ENCODE measurements around the gene RPL13. TPM values are rescaled to one million over a fixed set of nuclear protein-coding genes. Genes with fewer than 3 reads are reported as not detected.

The RPL13 gene
- total and polyA plus RNA-seq, 2 of the 8 experiments (the other 6 are each of a cell fraction or from before 2014, with no cell fraction given) = 2,162 to 7,384 TPM

- Histone ChIP-seq H3K18ac (ENCODE audit: extremely low read depth, low read length) (no peak overlapping the region), H4K5ac (ENCODE audit: insufficient read length, low read depth, low read length) (no peak overlapping the region), H3K56ac (replicated peaks; ENCODE audit: insufficient read length, low read depth, low read length) (no peak overlapping the region), H4K8ac (ENCODE audit: extremely low read depth, insufficient read depth, low read length) (no peak overlapping the region), H3K9me3 (ENCODE audit: insufficient read depth in 2 of 2, low read depth in 1 of 2, low read length in 1 of 2) (no peaks in the 10 kb centered on the region), H3K23me2 (ENCODE audit: low read depth, low read length) (peaks cover 2% of the 10 kb centered on the region), H3K27ac (ENCODE audit: low read depth, low read length) (no peak overlapping the region), H2BK12ac (ENCODE audit: low read depth, low read length) (peak overlapping the region; percentile 78; the same call in 1 of the 2 replicates), H3K36me3 (ENCODE audit: control insufficient read depth in 2 of 4, insufficient read depth in 4 of 4, low read length in 3 of 4) (no peaks in the 10 kb centered on the region), H4K20me1 (replicated peaks in 1 of 2; ENCODE audit: control insufficient read depth in 1 of 2, insufficient read depth in 2 of 2, low read length in 2 of 2) (peaks cover 0 to 6% of the 10 kb centered on the region in 2 experiments), H2AFZ (ENCODE audit: low read length) (no peak overlapping the region; the same call in 1 of the 2 replicates), H2BK15ac (ENCODE audit: low read length) (no peak overlapping the region), H3K9ac (replicated peaks in 1 of 4; ENCODE audit: extremely low read depth in 1 of 4, low read depth in 3 of 4, low read length in 3 of 4) (no peak overlapping the region), H3K4me1 (replicated peaks in 1 of 4; ENCODE audit: control insufficient read depth in 3 of 4, insufficient read depth in 4 of 4, low read length in 3 of 4) (peaks cover 0 to 11% (median 9%) of the 10 kb centered on the region in 4 experiments; a peak in 5 of 7 replicates), H2BK120ac (replicated peaks; ENCODE audit: low read depth, low read length) (no peak overlapping the region), H3K4me3 (ENCODE audit: extremely low read depth in 1 of 4, insufficient read depth in 2 of 4, low read depth in 3 of 4, low read length in 4 of 4) (no peak overlapping the region), H3K4me2 (ENCODE audit: insufficient read depth in 1 of 2, low read depth in 2 of 2, low read length in 2 of 2) (peak overlapping the region in 1 of 2 experiments; percentile 62; a peak in 2 of 4 replicates), H3K14ac (ENCODE audit: insufficient read length) (no peak overlapping the region), H3K79me1 (ENCODE audit: low read depth, low read length) (no peaks in the 10 kb centered on the region), H3K4ac (replicated peaks; ENCODE audit: insufficient read length, low read depth, low read length) (no peak overlapping the region), H3K23ac (ENCODE audit: insufficient read length) (no peak overlapping the region), H3K27me3 (replicated peaks in 1 of 4; ENCODE audit: control insufficient read depth in 3 of 4, extremely low read depth in 1 of 4, insufficient read depth in 3 of 4, low read length in 3 of 4) (no peaks in the 10 kb centered on the region; a peak in 1 of 7 replicates), H2BK20ac (ENCODE audit: low read length) (no peak overlapping the region; the same call in 1 of the 2 replicates), H2AK5ac (ENCODE audit: low read depth, low read length) (no peak overlapping the region), H4K91ac (replicated peaks; ENCODE audit: insufficient read length, low read length) (peak overlapping the region; percentile 65), H3K79me2 (ENCODE audit: control insufficient read depth in 1 of 2, insufficient read depth in 2 of 2, low read length in 2 of 2) (no peaks in the 10 kb centered on the region), H2BK5ac (ENCODE audit: low read depth, low read length) (peak overlapping the region; percentile 3; the same call in 1 of the 2 replicates)
- CTCF ChIA-PET (ENCODE audit: partially characterized antibody) = interaction anchor here (0.9 to 4.8 kb wide), 8 partner anchors 8 to 65 kb away, joined by 3 to 56 read pairs (median 4); partner anchors contain the start of gene DPEP1
- DNase-seq (ENCODE audit: low read depth in 1 of 2, low spot score in 2 of 2) (no peak), FAIRE-seq (no peak)
- 77% methylated on average over 5 of the region's 5 CpGs; no CpG with 5 or more reads in 1 of the 2 experiments for WGBS, 2 experiments (ENCODE audit: extremely low coverage in 1 of 2, insufficient coverage in 1 of 2, insufficient read length in 1 of 2, insufficient replicate concordance in 2 of 2, low coverage in 1 of 2, low lambda C conversion rate in 2 of 2, missing lambda C conversion rate in 1 of 2)
- no peak for TF ChIP-seq POU5F1 (IDR thresholded peaks at IDR 0.05; ENCODE audit: low read depth, low read length)
- no peak for TF ChIP-seq CBX5 (IDR thresholded peaks at IDR 0.05; ENCODE audit: low read depth, low read length)
- no peak for TF ChIP-seq SRF (IDR thresholded peaks at IDR 0.05; ENCODE audit: low read depth, low read length)
- TF ChIP-seq RFX5 (IDR thresholded peaks at IDR 0.05; ENCODE audit: borderline replicate concordance, low read depth, low read length) = no peak
- no peak for TF ChIP-seq TAF7 (optimal IDR thresholded peaks at IDR 0.05; ENCODE audit: borderline replicate concordance, low read depth, low read length)
- TF ChIP-seq EP300 (IDR thresholded peaks at IDR 0.05; ENCODE audit: borderline replicate concordance in 1 of 2, low read depth in 2 of 2, low read length in 2 of 2) = no peak
- TF ChIP-seq TEAD4 (IDR thresholded peaks at IDR 0.05; ENCODE audit: low read depth, low read length) = no peak
- TF ChIP-seq GTF2F1 (IDR thresholded peaks at IDR 0.05; ENCODE audit: borderline replicate concordance, low read depth, low read length) = no peak
- no peak for TF ChIP-seq BRCA1 (IDR thresholded peaks at IDR 0.05; ENCODE audit: low read depth, low read length)
- POLR2A ChIA-PET (ENCODE audit: partially characterized antibody) = interaction anchor here (1.0 to 1.8 kb wide), 11 partner anchors 9 to 83 kb away, joined by 3 to 8 read pairs (median 3); partner anchors contain the start of genes CDK10 and CHMP1A
Observed at GRCh38 chr16:89602952-89603590, 42.6 kb downstream of the RPL13 start.

Data from H1 (cell line).